ENCODE data around the gene IGF2R.

DNA sequence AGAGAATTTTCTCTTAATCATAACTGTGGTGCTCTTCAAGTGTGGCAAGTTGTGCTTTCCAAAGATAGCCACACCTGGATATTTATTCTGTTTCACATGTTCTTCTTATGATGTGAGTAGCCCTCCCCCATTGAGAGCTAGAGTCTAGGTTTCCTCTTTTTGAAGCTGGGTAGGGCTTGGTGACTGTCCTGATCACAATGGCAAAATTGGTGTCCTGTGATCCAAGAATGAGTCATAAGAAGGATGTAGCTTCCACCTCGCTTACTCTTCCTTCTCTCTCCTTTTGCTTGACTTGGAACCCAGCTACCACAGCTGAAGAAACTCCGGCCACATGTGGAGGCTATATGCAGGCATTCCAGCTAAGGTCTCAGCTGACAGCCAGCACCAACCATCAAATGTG is 7.4 kb upstream of the IGF2R start:
- TF ChIP-seq POLR2A (IDR thresholded peaks at IDR 0.05; ENCODE audit: low read length) (no peak), GATA1 (IDR thresholded peaks at IDR 0.05; ENCODE audit: low read depth, low read length) (no peak)
